Measurements from ENCODE around the gene BRD7. TPM values are rescaled to one million over a fixed set of nuclear protein-coding genes. Genes with fewer than 3 reads are reported as not detected.

The BRD7 gene
- 112 TPM for total RNA-seq (ENCODE audit: unreplicated experiment)
- long read RNA-seq, full-length matches to known transcripts: 1 of 16 reads
- long read RNA-seq, partial matches to known transcripts: 13 of 16 reads
- long read RNA-seq, other reads (novel, unspliced or antisense): 2 of 16 reads

GRCh38 chr16:50368410-50369132, at the start of gene BRD7:
Gene BRD7 (minus strand): TSS chr16:50368988. CDS start chr16:50368774, 214 bp downstream.
- peak; percentile 84 for DNase-seq (ENCODE audit: low spot score)
- Mint-ChIP-seq H3K27me3 (ENCODE audit: unreplicated experiment) (peaks cover 1% of the 10 kb centered on the region), H3K27ac (ENCODE audit: unreplicated experiment) (peak within 1 kb of the TSS; percentile 93), H3K4me3 (ENCODE audit: unreplicated experiment) (peak within 1 kb of the TSS; percentile 99), H3K36me3 (ENCODE audit: low read depth, unreplicated experiment) (peaks cover 24% of the 10 kb centered on the region), H3K9me3 (ENCODE audit: unreplicated experiment) (no peaks in the 10 kb centered on the region), H3K4me1 (ENCODE audit: unreplicated experiment) (peaks cover 21% of the 10 kb centered on the region)
- TF ChIP-seq CTCF (IDR thresholded peaks at IDR 0.05; ENCODE audit: unreplicated experiment): peak; percentile 43

- Mint-ChIP-seq H3K27ac (ENCODE audit: unreplicated experiment) (no peak overlapping the region), H3K9me3 (ENCODE audit: unreplicated experiment) (peaks cover 9% of the 10 kb centered on the region), H3K4me3 (ENCODE audit: unreplicated experiment) (no peak overlapping the region), H3K27me3 (ENCODE audit: unreplicated experiment) (no peaks in the 10 kb centered on the region), H3K36me3 (ENCODE audit: low read depth, unreplicated experiment) (no peaks in the 10 kb centered on the region), H3K4me1 (ENCODE audit: unreplicated experiment) (no peaks in the 10 kb centered on the region)
- no peak for TF ChIP-seq CTCF (IDR thresholded peaks at IDR 0.05; ENCODE audit: unreplicated experiment)
- DNase-seq (ENCODE audit: low spot score): no peak
Measured at GRCh38 chr16:50416388-50416787, 47.6 kb upstream of the BRD7 start.

- H3K27ac Mint-ChIP-seq (ENCODE audit: unreplicated experiment): no peak overlapping the region
- no peaks in the 10 kb centered on the region for H3K36me3 Mint-ChIP-seq (ENCODE audit: low read depth, unreplicated experiment)
- no peaks in the 10 kb centered on the region for H3K9me3 Mint-ChIP-seq (ENCODE audit: unreplicated experiment)
- DNase-seq (ENCODE audit: low spot score): no peak
- H3K27me3 Mint-ChIP-seq (ENCODE audit: unreplicated experiment): no peaks in the 10 kb centered on the region
- H3K4me3 Mint-ChIP-seq (ENCODE audit: unreplicated experiment): no peak overlapping the region
- no peak for TF ChIP-seq CTCF (IDR thresholded peaks at IDR 0.05; ENCODE audit: unreplicated experiment)
- no peaks in the 10 kb centered on the region for H3K4me1 Mint-ChIP-seq (ENCODE audit: unreplicated experiment)
Measured at GRCh38 chr16:50414152-50414551, 45.4 kb upstream of the BRD7 start.

- H3K4me1 Mint-ChIP-seq (ENCODE audit: unreplicated experiment): no peaks in the 10 kb centered on the region
- DNase-seq (ENCODE audit: low spot score): no peak
- no peak overlapping the region for H3K4me3 Mint-ChIP-seq (ENCODE audit: unreplicated experiment)
- no peaks in the 10 kb centered on the region for H3K36me3 Mint-ChIP-seq (ENCODE audit: low read depth, unreplicated experiment)
- no peak for TF ChIP-seq CTCF (IDR thresholded peaks at IDR 0.05; ENCODE audit: unreplicated experiment)
- no peak overlapping the region for H3K27ac Mint-ChIP-seq (ENCODE audit: unreplicated experiment)
- H3K27me3 Mint-ChIP-seq (ENCODE audit: unreplicated experiment): no peaks in the 10 kb centered on the region
- H3K9me3 Mint-ChIP-seq (ENCODE audit: unreplicated experiment): no peaks in the 10 kb centered on the region
Measured at GRCh38 chr16:50411034-50411433, 42.2 kb upstream of the BRD7 start.

GRCh38 chr16:50408001-50408561, 39.3 kb upstream of the BRD7 start:
- H3K4me1 Mint-ChIP-seq (ENCODE audit: unreplicated experiment): no peaks in the 10 kb centered on the region
- DNase-seq (ENCODE audit: low spot score): no peak
- TF ChIP-seq CTCF (IDR thresholded peaks at IDR 0.05; ENCODE audit: unreplicated experiment): no peak
- no peaks in the 10 kb centered on the region for H3K36me3 Mint-ChIP-seq (ENCODE audit: low read depth, unreplicated experiment)
- H3K27ac Mint-ChIP-seq (ENCODE audit: unreplicated experiment): no peak overlapping the region
- peaks cover 1% of the 10 kb centered on the region for H3K27me3 Mint-ChIP-seq (ENCODE audit: unreplicated experiment)
- H3K9me3 Mint-ChIP-seq (ENCODE audit: unreplicated experiment): no peaks in the 10 kb centered on the region
- H3K4me3 Mint-ChIP-seq (ENCODE audit: unreplicated experiment): no peak overlapping the region

Measured in endothelial cell (in vitro differentiated cells).